Measurements from ENCODE around the gene NOP56. TPM values are rescaled to one million over a fixed set of nuclear protein-coding genes. Genes with fewer than 3 reads are reported as not detected.

Gene NOP56
- total and polyA plus RNA-seq, 12 donors, result 37.1 to 77.1 (median 50.8) TPM

GRCh38 chr20:2612073-2612472, 40.4 kb upstream of the NOP56 start:
- Histone ChIP-seq H3K27ac (no peak overlapping the region), H3K9me3 (peaks cover 0 to 15% (median 3%) of the 10 kb centered on the region in 11 donors), H3K4me1 (no peaks in the 10 kb centered on the region), H3K27me3 (peaks cover 0 to 12% (median 8%) of the 10 kb centered on the region in 7 donors), H3K36me3 (no peaks in the 10 kb centered on the region), H3K4me3 (no peak overlapping the region)
- ATAC-seq (no peak), DNase-seq (no peak)
- WGBS, 2 donors, result 87 to 88% methylated on average over 3 of the region's 3 CpGs
- TF ChIP-seq CTCF (IDR thresholded peaks at IDR 0.05), result no peak
- intact Hi-C loops (cut with DNase I), result no loop called here

- 70 to 74% methylated on average over 9 of the region's 9 CpGs for WGBS, 2 donors
- no peak for TF ChIP-seq CTCF (IDR thresholded peaks at IDR 0.05)
- intact Hi-C loops (cut with DNase I), result no loop called here
Observed at GRCh38 chr20:2616634-2617033, 35.8 kb upstream of the NOP56 start.

DNA sequence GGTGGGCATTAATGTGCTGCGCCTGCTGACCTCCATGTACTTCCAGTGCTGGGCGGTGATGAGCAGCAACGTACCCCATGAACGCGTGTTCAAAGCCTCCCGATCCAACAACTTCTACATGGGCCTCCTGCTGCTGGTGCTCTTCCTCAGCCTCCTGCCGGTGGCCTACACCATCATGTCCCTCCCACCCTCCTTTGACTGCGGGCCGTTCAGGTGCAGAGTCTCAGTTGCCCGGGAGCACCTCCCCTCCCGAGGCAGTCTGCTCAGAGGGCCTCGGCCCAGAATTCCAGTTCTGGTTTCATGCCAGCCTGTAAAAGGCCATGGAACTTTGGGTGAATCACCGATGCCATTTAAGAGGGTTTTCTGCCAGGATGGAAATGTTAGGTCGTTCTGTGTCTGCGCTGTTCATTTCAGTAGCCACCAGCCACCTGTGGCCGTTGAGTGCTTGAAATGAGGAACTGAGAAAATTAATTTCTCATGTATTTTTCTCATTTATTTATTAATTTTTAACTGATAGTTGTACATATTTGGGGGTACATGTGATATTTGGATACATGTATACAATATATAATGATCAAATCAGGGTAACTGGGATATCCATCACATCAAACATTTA, 35.2 kb upstream of the NOP56 start:
- no peaks in the 10 kb centered on the region for H3K4me1 ChIP-seq
- intact Hi-C loops (cut with DNase I), result no loop called here

More at GRCh38 chr20:2616634-2617033, 35.8 kb upstream of the NOP56 start:
- no peak overlapping the region for H3K4me3 ChIP-seq
- ATAC-seq, result no peak
- H3K27ac ChIP-seq, result no peak overlapping the region
- no peaks in the 10 kb centered on the region for H3K36me3 ChIP-seq
- H3K9me3 ChIP-seq, result peaks cover 0 to 22% (median 0%) of the 10 kb centered on the region in 11 donors
- H3K4me1 ChIP-seq, result no peaks in the 10 kb centered on the region
- H3K27me3 ChIP-seq, result peaks cover 0 to 20% (median 15%) of the 10 kb centered on the region in 7 donors
- DNase-seq, result no peak

DNA sequence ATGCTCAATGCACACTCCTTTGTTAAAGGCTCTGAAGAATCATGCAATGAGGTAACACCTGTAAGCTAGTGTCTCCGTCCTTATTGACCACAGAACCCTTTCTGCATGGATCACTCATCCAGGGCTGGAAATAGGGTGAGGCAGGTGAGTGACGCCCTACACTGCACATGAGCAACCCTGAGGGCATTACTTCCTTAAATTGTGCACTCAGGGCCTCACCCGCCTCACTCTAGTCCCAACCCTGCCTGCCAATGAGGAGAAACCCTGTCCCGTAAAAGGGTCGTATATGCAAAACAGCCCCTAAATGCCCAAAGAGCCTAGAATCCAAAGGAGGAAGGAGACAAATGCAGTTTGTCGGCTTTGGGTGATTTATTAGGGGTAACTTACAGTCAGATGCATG, 33.6 kb upstream of the NOP56 start:
- peaks cover 0 to 22% (median 0%) of the 10 kb centered on the region in 11 donors for H3K9me3 ChIP-seq
- TF ChIP-seq CTCF (IDR thresholded peaks at IDR 0.05), result no peak
- WGBS, 2 donors, result 81 to 88% methylated on average over 6 of the region's 6 CpGs
- no peaks in the 10 kb centered on the region for H3K4me1 ChIP-seq
- no peak for DNase-seq
- H3K4me3 ChIP-seq, result no peak overlapping the region
- ATAC-seq, result no peak
- H3K27me3 ChIP-seq, result peaks cover 0 to 18% (median 11%) of the 10 kb centered on the region in 7 donors
- H3K36me3 ChIP-seq, result no peaks in the 10 kb centered on the region
- no peak overlapping the region for H3K27ac ChIP-seq
- intact Hi-C loops (cut with DNase I), result no loop called here

More for the DNA sequence above, 35.2 kb upstream of the NOP56 start:
- WGBS, 2 donors, result 86% methylated on average over 16 of the region's 16 CpGs
- ATAC-seq (no peak), DNase-seq (no peak)
- TF ChIP-seq CTCF (IDR thresholded peaks at IDR 0.05), result no peak
- Histone ChIP-seq H3K4me3 (no peak overlapping the region), H3K27ac (no peak overlapping the region), H3K27me3 (peaks cover 0 to 20% (median 14%) of the 10 kb centered on the region in 7 donors), H3K9me3 (peaks cover 0 to 22% (median 0%) of the 10 kb centered on the region in 11 donors), H3K36me3 (no peaks in the 10 kb centered on the region)

Measured in heart right ventricle (tissue), 16 donors.